ENCODE measurements around the gene GPR89B.
"Not testable (repeated sequence)": the region's sequence is repeated elsewhere in the genome, so short reads cannot be mapped to it uniquely, and the experiment has no call there.

The GPR89B gene

GRCh38 chr1:147928236-147929132 lies at the start of gene GPR89B:
Gene GPR89B (plus strand): TSS chr1:147928420. CDS start chr1:147928537, 117 bp downstream.
- peak; percentile 71 to 77 for DNase-seq

DNA sequence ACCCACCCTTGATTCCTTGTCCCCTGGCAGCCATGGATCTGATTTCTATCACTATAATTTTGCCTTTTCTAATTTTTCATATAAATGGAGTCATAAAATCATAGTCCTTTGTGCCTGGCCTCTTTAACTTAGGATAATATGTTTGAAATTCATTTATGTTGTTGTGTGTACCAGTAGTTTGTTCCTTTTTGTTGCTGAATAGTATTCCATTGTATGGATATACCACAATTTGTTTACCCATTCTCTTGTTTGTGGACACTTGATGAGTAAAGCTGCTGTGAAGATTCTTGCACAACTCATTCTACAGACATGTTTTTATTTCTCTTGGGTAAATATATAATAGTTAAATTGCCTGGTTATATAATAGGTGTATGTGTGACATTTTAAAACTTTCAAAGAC lies 48.3 kb upstream of the GPR89B start:
- DNase-seq: no peak

DNA sequence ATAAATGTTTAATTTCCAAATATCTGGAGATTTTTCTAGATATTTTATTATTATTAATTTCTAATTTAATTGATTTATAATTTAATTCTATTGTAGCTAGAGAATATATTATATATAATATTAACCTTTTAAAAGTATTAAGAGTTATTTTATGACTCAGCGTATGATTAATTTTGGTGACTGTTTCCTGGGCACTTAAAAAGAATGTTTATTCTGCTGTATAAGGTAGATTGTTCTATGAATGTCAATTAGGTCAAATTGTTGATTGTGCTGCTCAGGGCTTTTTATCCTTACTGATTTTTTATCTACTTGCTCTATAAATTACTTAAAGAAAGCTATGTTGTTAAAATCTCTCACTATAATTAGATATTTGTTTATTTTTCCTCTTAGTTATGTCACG lies 45.7 kb upstream of the GPR89B start:
- no peak for DNase-seq

GRCh38 chr1:147890177-147890790 lies 37.9 kb upstream of the GPR89B start:
- DNase-seq: peak; percentile 36 to 49

DNA sequence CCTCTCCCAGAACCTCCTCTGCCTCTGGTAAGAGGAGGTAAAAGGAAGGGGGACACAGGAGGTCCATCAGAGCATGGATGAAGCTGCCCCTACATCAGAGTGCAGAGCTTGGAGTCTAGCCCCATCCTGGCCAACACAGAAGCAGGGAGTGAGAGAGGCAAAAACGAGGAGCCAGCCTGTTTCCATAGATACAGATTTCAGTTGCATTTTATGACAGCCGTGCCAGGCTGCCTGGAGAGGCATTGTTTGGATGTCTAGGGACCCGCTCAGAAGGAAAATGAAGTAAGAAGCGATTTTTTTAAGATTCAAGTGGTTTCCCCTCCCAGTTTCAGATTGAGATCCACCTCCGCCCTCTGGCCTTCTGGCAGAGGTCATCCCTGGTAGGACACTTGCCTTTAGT lies 37.1 kb upstream of the GPR89B start:
- no peak for DNase-seq

- DNase-seq: peak; percentile 3 to 7
These were observed 36.0 kb upstream of the GPR89B start for GRCh38 chr1:147892216-147892615.

- peak; percentile 15 to 30 for DNase-seq
These were observed 35.4 kb upstream of the GPR89B start for GRCh38 chr1:147892731-147893214.

GRCh38 chr1:147895123-147895522 lies 33.1 kb upstream of the GPR89B start:
- no peak for DNase-seq

GRCh38 chr1:147897029-147897752 lies 31.0 kb upstream of the GPR89B start:
- no peak for DNase-seq

DNA sequence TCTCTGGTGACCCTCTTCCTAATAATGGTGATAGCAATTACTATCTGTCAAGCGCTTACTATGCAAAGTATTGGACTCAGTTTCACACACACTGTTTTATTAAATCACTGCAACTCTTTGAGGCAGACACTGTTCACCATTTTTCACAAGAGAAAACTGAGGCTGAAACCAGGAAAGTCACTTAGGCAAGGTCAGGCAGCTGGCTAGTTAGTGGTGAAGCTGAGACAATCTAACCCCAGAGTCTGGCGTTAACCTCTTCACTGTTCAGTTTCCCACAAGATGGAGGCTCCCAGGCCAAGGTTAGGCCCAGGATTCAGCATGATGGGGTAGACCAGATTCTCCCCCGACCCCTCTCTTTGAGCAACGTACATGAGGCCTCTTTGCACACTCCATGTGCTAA lies 30.4 kb upstream of the GPR89B start:
- DNase-seq: no peak

- DNase-seq: no peak
These were observed 25.9 kb upstream of the GPR89B start, which contains the start of gene GJA8 for GRCh38 chr1:147902253-147902845. Gene GJA8 (plus strand): TSS chr1:147902795. CDS start chr1:147907956, 5,161 bp downstream.

GRCh38 chr1:147904726-147905125 lies 23.5 kb upstream of the GPR89B start:
- DNase-seq: no peak

DNA sequence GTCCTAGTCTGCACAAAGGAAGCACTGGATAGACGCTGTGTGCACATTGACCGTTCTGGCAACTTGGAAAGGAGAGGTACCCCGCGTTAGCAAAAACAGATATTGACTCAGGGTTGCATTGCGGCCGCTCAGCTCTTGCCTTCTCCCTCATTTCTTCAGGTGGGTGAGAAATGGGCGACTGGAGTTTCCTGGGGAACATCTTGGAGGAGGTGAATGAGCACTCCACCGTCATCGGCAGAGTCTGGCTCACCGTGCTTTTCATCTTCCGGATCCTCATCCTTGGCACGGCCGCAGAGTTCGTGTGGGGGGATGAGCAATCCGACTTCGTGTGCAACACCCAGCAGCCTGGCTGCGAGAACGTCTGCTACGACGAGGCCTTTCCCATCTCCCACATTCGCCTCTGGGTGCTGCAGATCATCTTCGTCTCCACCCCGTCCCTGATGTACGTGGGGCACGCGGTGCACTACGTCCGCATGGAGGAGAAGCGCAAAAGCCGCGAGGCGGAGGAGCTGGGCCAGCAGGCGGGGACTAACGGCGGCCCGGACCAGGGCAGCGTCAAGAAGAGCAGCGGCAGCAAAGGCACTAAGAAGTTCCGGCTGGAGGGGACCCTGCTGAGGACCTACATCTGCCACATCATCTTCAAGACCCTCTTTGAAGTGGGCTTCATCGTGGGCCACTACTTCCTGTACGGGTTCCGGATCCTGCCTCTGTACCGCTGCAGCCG lies 20.3 kb upstream of the GPR89B start:
- DNase-seq: no peak

DNA sequence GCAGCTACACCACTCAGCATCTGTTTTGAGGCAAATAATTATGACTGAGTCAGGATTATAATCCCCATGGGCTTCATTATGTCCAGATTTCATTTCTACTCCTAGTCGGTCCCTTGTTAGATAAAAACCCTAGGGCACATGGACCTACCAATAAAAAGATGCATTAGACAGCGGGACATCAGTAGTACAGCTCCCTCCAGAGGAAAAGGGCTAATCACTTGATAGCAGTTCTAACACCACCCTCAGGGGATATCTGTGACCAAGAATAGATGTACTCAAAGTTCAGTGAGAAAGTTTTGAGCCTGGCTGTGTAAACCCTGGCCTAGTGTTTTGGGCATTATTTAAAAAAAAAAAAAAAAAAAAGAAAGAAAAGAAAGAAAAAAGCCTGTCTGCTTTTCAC lies 15.7 kb upstream of the GPR89B start:
- DNase-seq: no peak

GRCh38 chr1:147913362-147913942 lies 14.8 kb upstream of the GPR89B start:
- no peak for DNase-seq

DNA sequence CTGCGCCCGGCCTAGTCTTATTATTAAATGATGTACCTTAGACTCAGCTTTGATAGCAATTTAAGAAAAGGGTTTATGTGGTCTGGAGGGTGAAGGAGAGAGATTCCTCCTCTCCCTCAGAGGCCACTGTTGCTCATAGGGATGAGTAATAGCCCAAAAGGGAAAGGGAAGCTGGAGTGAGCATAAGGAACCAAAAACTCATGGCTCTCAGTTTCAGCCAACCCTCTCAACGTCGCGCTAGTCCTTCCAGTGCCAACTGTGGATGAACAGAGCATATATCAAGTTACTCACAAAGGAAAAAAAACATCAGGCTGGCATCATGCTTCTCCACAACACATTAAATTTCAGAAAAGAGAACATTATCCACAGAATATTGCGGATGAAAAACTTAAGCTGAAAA lies 8.3 kb upstream of the GPR89B start:
- no peak for DNase-seq

GRCh38 chr1:147924813-147925212 lies 3.4 kb upstream of the GPR89B start:
- DNase-seq: no peak

- DNase-seq: not testable (repeated sequence)
These were observed 1.0 kb upstream of the GPR89B start for GRCh38 chr1:147927215-147927614.

- DNase-seq: not testable (repeated sequence)
These were observed 531 bp upstream of the GPR89B start for GRCh38 chr1:147927689-147928088.

- DNase-seq: not testable (repeated sequence)
These were observed 2.9 kb downstream of the GPR89B start for GRCh38 chr1:147931137-147931536.

GRCh38 chr1:147935296-147935695 lies 7.1 kb downstream of the GPR89B start:
- DNase-seq: not testable (repeated sequence)

DNA sequence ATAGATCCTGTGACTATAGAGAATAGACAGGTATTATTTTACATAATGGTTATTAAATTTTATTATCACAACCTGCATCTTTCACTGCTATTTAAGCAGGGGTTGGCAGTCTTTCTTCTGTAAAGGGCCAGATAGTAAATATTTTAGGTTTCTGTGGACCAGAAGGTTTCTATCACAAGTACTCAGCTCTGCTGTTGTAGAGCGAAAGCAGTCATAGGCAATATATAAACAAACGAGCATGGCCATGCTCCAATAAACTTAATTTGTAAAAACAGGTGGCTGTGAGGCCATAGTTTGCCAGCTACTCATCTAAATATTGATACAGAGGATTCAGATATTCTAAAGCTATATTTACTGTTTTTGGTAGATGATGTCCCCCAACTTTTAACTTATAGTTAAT lies 12.2 kb downstream of the GPR89B start:
- not testable (repeated sequence) for DNase-seq
